Activated naive CD4-positive, alpha-beta T cell treated with anti-CD3 and anti-CD28 coated beads, Interleukin-2, amount 50 U/mL, for 24 hours (primary cell): ENCODE data around the gene ABCD2.
A peak's percentile ranks its signal among the peaks of the same experiment; 100 is the strongest.
"Not testable (repeated sequence)": the region's sequence is repeated elsewhere in the genome, so short reads cannot be mapped to it uniquely, and the experiment has no call there.

Source experiments
- H3K27ac Mint-ChIP-seq: one replicate; pipeline ENCODE4 v1.8.0; 2021; ENCODE audit warnings: mild to moderate bottlenecking, mixed read lengths
- H3K27me3 Mint-ChIP-seq: one replicate; pipeline ENCODE4 v1.8.0; 2021; ENCODE audit warnings: mixed read lengths
- H3K36me3 Mint-ChIP-seq: one replicate; pipeline ENCODE4 v1.8.0; 2021; ENCODE audit warnings: mixed read lengths
- H3K4me1 Mint-ChIP-seq: one replicate; pipeline ENCODE4 v1.8.0; 2021; ENCODE audit warnings: mixed read lengths
- H3K4me3 Mint-ChIP-seq: one replicate; pipeline ENCODE4 v1.8.0; 2021; ENCODE audit warnings: mild to moderate bottlenecking, mixed read lengths
- H3K9me3 Mint-ChIP-seq: one replicate; pipeline ENCODE4 v1.8.0; 2021; ENCODE audit warnings: mixed read lengths

The ABCD2 gene

DNA sequence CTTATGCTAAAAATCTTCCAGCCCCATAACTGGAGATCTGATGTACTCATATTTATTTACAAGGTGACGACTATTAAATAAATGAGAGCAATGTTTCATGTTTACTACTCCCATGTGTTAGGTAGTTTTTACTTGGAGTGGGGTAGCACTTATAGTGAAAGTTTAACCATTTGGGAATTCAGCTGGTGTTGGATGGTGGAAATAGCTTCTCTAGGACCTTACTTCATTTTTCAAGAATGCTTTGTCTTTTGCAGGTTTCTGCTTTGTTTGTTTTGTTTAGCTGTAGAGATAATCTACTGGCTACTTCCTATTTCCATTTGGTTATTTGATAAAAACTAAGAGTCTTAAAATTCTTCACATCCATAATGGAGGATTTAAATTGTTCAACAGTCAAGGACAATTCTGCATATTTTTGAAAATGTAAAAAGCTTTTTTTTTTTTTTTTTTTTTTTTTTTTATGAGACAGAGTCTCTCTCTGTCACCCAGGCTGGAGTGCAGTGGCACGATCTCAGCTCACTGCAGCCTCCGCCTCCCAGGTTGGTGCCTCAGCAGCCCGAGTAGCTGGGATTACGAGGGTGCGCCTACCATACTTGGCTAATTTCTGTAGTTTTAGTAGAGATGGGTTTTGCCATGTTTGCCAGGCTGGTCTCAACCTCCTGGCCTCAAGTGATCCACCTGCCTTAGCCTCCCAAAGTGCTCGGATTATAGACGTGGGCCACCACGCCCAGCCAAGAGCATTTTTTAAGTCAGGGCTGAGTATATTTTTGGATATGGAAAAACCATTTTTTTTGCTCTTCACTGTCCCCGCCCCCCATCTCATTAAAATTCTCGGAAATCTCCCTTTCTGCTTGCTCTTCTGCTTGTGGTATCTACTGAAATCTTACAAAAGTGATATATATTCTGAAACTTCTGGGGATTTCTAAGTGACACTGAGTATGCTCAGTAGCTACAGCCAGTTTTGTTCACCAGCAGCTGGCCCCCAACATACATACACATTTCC lies 1.4 kb upstream of the ABCD2 start:
- no peaks in the 10 kb centered on the region for H3K27me3 Mint-ChIP-seq
- peak overlapping the region; percentile 96 for H3K27ac Mint-ChIP-seq
- H3K4me1 Mint-ChIP-seq = peaks cover 55% of the 10 kb centered on the region
- peak overlapping the region; percentile 86 for H3K4me3 Mint-ChIP-seq
- H3K36me3 Mint-ChIP-seq = no peaks in the 10 kb centered on the region
- no peaks in the 10 kb centered on the region for H3K9me3 Mint-ChIP-seq

DNA sequence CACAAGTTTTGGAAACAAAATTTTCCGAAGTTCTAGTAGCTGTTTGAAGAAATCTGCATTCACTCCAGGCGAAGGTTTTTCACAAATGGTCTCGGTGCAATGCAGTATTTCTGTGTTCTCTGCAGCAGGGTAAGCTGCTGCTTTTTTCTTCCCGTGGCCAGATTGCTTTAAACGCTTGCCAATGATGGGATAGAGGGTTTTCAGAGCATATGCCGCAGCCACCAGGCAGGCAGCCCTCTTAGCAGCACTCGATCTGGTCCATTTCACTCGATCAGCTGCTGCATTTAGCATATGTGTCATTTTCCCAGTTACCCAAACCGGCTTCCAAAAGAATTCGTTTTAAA lies 315 bp downstream of the ABCD2 start:
- H3K4me1 Mint-ChIP-seq = peaks cover 54% of the 10 kb centered on the region
- H3K27me3 Mint-ChIP-seq = no peaks in the 10 kb centered on the region
- H3K36me3 Mint-ChIP-seq = peaks cover 2% of the 10 kb centered on the region
- H3K9me3 Mint-ChIP-seq = no peaks in the 10 kb centered on the region
- H3K4me3 Mint-ChIP-seq = no peak overlapping the region
- H3K27ac Mint-ChIP-seq = no peak overlapping the region

DNA sequence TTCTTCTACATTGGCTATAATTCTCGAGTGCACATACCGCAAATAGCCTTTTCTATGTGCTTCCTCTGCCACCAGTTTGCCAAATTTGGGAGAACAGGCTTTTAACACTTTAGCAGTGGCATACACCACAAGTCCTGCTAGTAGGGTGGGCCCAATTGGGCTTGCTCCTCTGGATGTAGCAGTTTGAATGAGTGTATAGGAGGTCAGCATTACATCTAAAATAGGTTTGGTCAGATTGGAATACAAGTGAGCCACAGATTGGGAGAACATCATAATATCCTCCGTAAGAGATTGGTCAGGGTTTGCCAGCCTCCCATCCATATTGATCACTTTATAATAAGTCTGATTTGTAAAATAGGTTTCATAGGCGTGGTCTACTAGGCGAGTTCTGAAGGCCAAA lies 902 bp downstream of the ABCD2 start:
- Mint-ChIP-seq H3K9me3 (no peaks in the 10 kb centered on the region), H3K4me3 (no peak overlapping the region), H3K4me1 (peaks cover 56% of the 10 kb centered on the region), H3K27me3 (no peaks in the 10 kb centered on the region), H3K36me3 (peaks cover 5% of the 10 kb centered on the region), H3K27ac (no peak overlapping the region)

DNA sequence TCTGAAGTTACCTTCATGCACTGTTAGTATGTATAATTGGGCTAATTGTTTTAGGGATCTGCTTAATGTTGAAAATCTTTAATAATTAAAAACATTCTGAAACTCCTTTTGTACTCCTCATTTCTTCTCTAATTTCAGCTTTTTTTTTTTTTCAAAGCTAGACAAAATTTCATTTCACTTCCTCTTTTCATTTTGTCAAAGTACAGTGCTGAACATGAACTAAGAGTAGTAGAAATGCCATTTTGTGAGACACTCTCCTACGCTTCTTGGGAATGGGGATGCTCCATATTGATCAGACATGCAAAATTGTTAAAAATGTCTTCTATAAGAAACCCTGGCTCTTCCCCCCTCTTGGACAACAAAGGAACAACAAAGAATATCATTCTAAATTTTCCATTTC lies 1.7 kb downstream of the ABCD2 start:
- H3K4me3 Mint-ChIP-seq = no peak overlapping the region
- H3K36me3 Mint-ChIP-seq = peaks cover 5% of the 10 kb centered on the region
- H3K9me3 Mint-ChIP-seq = no peaks in the 10 kb centered on the region
- H3K27me3 Mint-ChIP-seq = no peaks in the 10 kb centered on the region
- H3K4me1 Mint-ChIP-seq = peaks cover 54% of the 10 kb centered on the region
- H3K27ac Mint-ChIP-seq = no peak overlapping the region

GRCh38 chr12:39616666-39617065 lies 2.9 kb downstream of the ABCD2 start:
- no peaks in the 10 kb centered on the region for H3K27me3 Mint-ChIP-seq
- H3K36me3 Mint-ChIP-seq = peaks cover 8% of the 10 kb centered on the region
- no peaks in the 10 kb centered on the region for H3K9me3 Mint-ChIP-seq
- H3K4me3 Mint-ChIP-seq = peak overlapping the region; percentile 70
- H3K27ac Mint-ChIP-seq = peak overlapping the region; percentile 82
- peaks cover 53% of the 10 kb centered on the region for H3K4me1 Mint-ChIP-seq

GRCh38 chr12:39616251-39616650 lies 3.4 kb downstream of the ABCD2 start:
- H3K4me3 Mint-ChIP-seq = peak overlapping the region; percentile 70
- H3K36me3 Mint-ChIP-seq = peaks cover 9% of the 10 kb centered on the region
- no peaks in the 10 kb centered on the region for H3K9me3 Mint-ChIP-seq
- no peaks in the 10 kb centered on the region for H3K27me3 Mint-ChIP-seq
- peak overlapping the region; percentile 76 for H3K27ac Mint-ChIP-seq
- H3K4me1 Mint-ChIP-seq = peaks cover 54% of the 10 kb centered on the region

GRCh38 chr12:39613525-39613924 lies 6.1 kb downstream of the ABCD2 start:
- peak overlapping the region; percentile 49 for H3K4me3 Mint-ChIP-seq

DNA sequence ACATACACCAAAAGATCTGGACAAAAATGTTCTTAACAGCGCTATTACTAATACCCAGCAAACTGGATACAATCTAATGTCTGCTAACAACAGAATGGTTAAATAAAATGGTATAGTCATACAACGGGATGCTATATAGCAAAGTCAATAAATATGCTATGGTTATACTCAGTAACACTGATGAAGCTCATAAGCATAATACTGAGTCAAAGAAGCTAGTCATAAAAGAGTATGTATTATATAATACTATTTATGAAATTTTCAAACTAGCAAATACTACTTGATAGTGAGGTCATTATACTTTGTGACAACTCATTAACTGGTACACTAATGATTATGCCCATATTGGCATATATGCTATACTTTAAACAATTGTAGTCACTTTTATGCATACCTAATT lies 7.4 kb downstream of the ABCD2 start:
- no peaks in the 10 kb centered on the region for H3K27me3 Mint-ChIP-seq
- peaks cover 17% of the 10 kb centered on the region for H3K36me3 Mint-ChIP-seq
- H3K27ac Mint-ChIP-seq = no peak overlapping the region
- peaks cover 72% of the 10 kb centered on the region for H3K4me1 Mint-ChIP-seq
- H3K9me3 Mint-ChIP-seq = no peaks in the 10 kb centered on the region
- H3K4me3 Mint-ChIP-seq = no peak overlapping the region

More at GRCh38 chr12:39613525-39613924, 6.1 kb downstream of the ABCD2 start:
- H3K27ac Mint-ChIP-seq = peak overlapping the region; percentile 98
- no peaks in the 10 kb centered on the region for H3K27me3 Mint-ChIP-seq
- H3K36me3 Mint-ChIP-seq = peaks cover 15% of the 10 kb centered on the region
- peaks cover 71% of the 10 kb centered on the region for H3K4me1 Mint-ChIP-seq
- H3K9me3 Mint-ChIP-seq = no peaks in the 10 kb centered on the region

DNA sequence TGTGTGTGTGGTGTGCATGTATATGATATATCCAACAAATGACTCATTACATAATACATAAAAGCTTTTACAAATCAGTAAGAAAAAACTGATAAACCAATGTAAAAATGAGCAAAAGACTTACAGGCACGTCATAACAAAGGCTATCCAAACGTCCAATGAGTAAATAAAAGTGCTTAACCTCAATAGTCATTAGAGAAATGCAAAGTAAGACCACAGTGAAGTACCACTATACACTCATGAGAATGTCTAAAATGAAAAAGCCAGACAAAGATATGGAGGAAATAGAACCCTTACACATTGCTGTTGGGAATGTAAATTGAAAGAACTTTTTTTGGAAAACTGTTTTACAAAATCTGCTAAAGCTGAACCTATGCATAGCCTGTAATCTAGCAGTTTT lies 7.8 kb downstream of the ABCD2 start:
- Mint-ChIP-seq H3K4me1 (peaks cover 73% of the 10 kb centered on the region), H3K27ac (peak overlapping the region; percentile 53), H3K27me3 (no peaks in the 10 kb centered on the region), H3K4me3 (no peak overlapping the region), H3K9me3 (no peaks in the 10 kb centered on the region), H3K36me3 (peaks cover 17% of the 10 kb centered on the region)

GRCh38 chr12:39610436-39611025 lies 9.1 kb downstream of the ABCD2 start:
- no peak overlapping the region for H3K4me3 Mint-ChIP-seq
- peaks cover 71% of the 10 kb centered on the region for H3K4me1 Mint-ChIP-seq
- H3K27ac Mint-ChIP-seq = peak overlapping the region; percentile 48
- peaks cover 19% of the 10 kb centered on the region for H3K36me3 Mint-ChIP-seq
- no peaks in the 10 kb centered on the region for H3K27me3 Mint-ChIP-seq
- H3K9me3 Mint-ChIP-seq = no peaks in the 10 kb centered on the region

DNA sequence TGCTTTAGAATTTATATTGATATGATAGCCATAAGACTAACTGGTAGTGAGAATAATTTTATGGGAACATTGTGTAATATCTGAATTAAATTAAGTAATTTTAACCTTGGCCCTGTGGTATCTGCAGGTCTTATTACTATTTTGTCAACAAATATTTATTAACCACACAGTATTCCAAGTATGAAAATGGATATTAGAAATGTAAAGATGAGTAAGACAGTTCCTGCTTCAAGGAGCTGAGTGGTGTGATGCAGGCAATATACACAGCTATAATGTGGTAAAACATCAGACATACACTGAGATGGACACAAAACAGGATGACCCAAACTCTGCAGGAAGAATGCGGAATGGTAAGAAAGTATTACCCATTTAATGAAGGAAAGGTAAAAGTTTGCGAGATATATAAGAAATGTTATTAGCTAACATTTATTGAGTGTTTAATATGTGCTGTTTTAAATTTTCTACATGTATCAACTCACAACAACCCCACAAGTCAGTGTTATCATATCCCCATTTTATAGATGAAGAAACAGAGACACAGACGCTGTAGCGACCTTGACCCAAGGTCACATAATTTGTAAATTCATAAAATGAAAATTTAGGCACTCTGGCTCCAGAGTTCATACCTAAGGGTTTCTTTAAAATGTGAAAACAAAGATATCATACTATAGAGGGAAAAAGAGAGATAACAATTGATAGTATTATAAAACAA lies 12.7 kb downstream of the ABCD2 start:
- H3K36me3 Mint-ChIP-seq = peaks cover 15% of the 10 kb centered on the region
- H3K4me1 Mint-ChIP-seq = peaks cover 52% of the 10 kb centered on the region
- peak overlapping the region; percentile 55 for H3K27ac Mint-ChIP-seq
- H3K9me3 Mint-ChIP-seq = no peaks in the 10 kb centered on the region
- no peaks in the 10 kb centered on the region for H3K27me3 Mint-ChIP-seq
- H3K4me3 Mint-ChIP-seq = no peak overlapping the region

- Mint-ChIP-seq H3K9me3 (no peaks in the 10 kb centered on the region), H3K27ac (no peak overlapping the region), H3K36me3 (peaks cover 11% of the 10 kb centered on the region), H3K27me3 (no peaks in the 10 kb centered on the region), H3K4me3 (no peak overlapping the region), H3K4me1 (peaks cover 46% of the 10 kb centered on the region)
Observed at GRCh38 chr12:39605996-39606395, 13.6 kb downstream of the ABCD2 start.

GRCh38 chr12:39605501-39605900 lies 14.1 kb downstream of the ABCD2 start:
- Mint-ChIP-seq H3K9me3 (no peaks in the 10 kb centered on the region), H3K27ac (peak overlapping the region; percentile 46), H3K4me3 (no peak overlapping the region), H3K27me3 (no peaks in the 10 kb centered on the region), H3K4me1 (peaks cover 41% of the 10 kb centered on the region), H3K36me3 (peaks cover 6% of the 10 kb centered on the region)

DNA sequence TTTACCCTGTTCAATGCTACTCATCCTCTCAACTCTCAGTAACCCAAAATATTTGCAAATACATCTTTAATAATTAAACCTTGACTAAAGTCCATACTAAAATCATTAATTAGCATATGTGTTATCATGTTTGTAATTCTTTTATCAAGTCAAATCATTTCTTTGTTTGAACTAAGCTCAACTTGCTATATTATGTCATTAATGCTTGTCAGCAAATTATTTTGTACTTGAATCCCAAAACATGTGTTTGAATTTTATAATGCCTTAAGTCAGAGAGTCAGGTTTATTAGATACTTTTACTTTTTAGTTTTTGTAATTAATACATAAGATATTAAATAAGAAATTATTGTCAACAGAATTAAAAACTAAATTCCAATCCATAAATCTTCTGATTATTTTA lies 16.5 kb downstream of the ABCD2 start:
- peaks cover 27% of the 10 kb centered on the region for H3K4me1 Mint-ChIP-seq
- peaks cover 12% of the 10 kb centered on the region for H3K36me3 Mint-ChIP-seq
- no peaks in the 10 kb centered on the region for H3K9me3 Mint-ChIP-seq
- H3K27ac Mint-ChIP-seq = no peak overlapping the region
- H3K4me3 Mint-ChIP-seq = no peak overlapping the region
- H3K27me3 Mint-ChIP-seq = no peaks in the 10 kb centered on the region

- H3K9me3 Mint-ChIP-seq, H3K27ac Mint-ChIP-seq, H3K27me3 Mint-ChIP-seq, H3K4me3 Mint-ChIP-seq: not testable (repeated sequence)
- Mint-ChIP-seq H3K4me1 (peaks cover 25% of the 10 kb centered on the region), H3K36me3 (peaks cover 12% of the 10 kb centered on the region)
Observed at GRCh38 chr12:39601951-39602350, 17.7 kb downstream of the ABCD2 start.

GRCh38 chr12:39595928-39596327 lies 23.7 kb downstream of the ABCD2 start:
- Mint-ChIP-seq H3K4me3 (no peak overlapping the region), H3K27ac (peak overlapping the region; percentile 86), H3K36me3 (peaks cover 11% of the 10 kb centered on the region)

More at GRCh38 chr12:39595928-39596327, 23.7 kb downstream of the ABCD2 start:
- H3K9me3 Mint-ChIP-seq = no peaks in the 10 kb centered on the region
- H3K27me3 Mint-ChIP-seq = no peaks in the 10 kb centered on the region
- peaks cover 25% of the 10 kb centered on the region for H3K4me1 Mint-ChIP-seq
